DOHH2 (cell line): ENCODE data around the gene C3orf22.

Source experiments
- CTCF ChIP-seq: fragments of 200-600 bp; sonication (generic); IDR thresholded peaks from one replicate; pipeline ENCODE4 v1.5.1; 2014; ENCODE audit warnings: antibody characterized with exemption, mild to moderate bottlenecking, low read depth, low read length; ENCODE audit not compliant: poor library complexity, severe bottlenecking
- EZH2phosphoT487 ChIP-seq: fragments of 200-600 bp; sonication (generic); IDR thresholded peaks from 2 replicates; pipeline ENCODE4 v1.6.1; 2017; ENCODE audit warnings: borderline replicate concordance, mild to moderate bottlenecking, antibody characterized with exemption, low read length, moderate library complexity, mixed read lengths

GRCh38 chr3:126502656-126503055 is 56.1 kb downstream of the C3orf22 start:
- TF ChIP-seq EZH2phosphoT487, result no peak
- no peak for TF ChIP-seq CTCF
